SH-SY5Y (cell line): Measurements from ENCODE around the gene TICAM1.

Experiments used
- GATA2 ChIP-seq: IDR thresholded peaks from 2 replicates; pipeline ENCODE4 v1.6.1; 2011; ENCODE audit warnings: mild to moderate bottlenecking, low read depth, low read length
- GATA3 ChIP-seq: IDR thresholded peaks from 2 replicates; pipeline ENCODE4 v1.6.1; 2011; ENCODE audit warnings: low read depth, mild to moderate bottlenecking, low read length, moderate library complexity

- TF ChIP-seq GATA3 (no peak), GATA2 (no peak)
Observed at GRCh38 chr19:4806384-4806783, 25.1 kb downstream of the TICAM1 start.
